Fibroblast of mammary gland (primary cell): ENCODE measurements around the gene PACS2.

Source experiments
- DNase-seq: peaks from one replicate; pipeline ENCODE4 v3.0.0-alpha.2; 2010; ENCODE audit warnings: low read depth
- H3K4me3 ChIP-seq: 2 replicates; pipeline ENCODE4 v1.5.1; 2011; ENCODE audit warnings: low read depth, mild to moderate bottlenecking, low read length, moderate library complexity; ENCODE audit not compliant: control insufficient read depth
- CTCF ChIP-seq: conservative IDR thresholded peaks from 2 replicates; pipeline ENCODE4 v1.5.1; 2011; ENCODE audit warnings: low read depth, low read length, inconsistent platforms; ENCODE audit not compliant: control insufficient read depth, insufficient read depth

The PACS2 gene

GRCh38 chr14:105374389-105374788 is 59.8 kb downstream of the PACS2 start:
- no peak for TF ChIP-seq CTCF
- no peak overlapping the region for H3K4me3 ChIP-seq
- DNase-seq, result no peak

- no peak overlapping the region for H3K4me3 ChIP-seq
- no peak for TF ChIP-seq CTCF
- DNase-seq, result peak; percentile 21
Observed at GRCh38 chr14:105375635-105376057, 61.1 kb downstream of the PACS2 start.

- no peak for TF ChIP-seq CTCF
- no peak for DNase-seq
- no peak overlapping the region for H3K4me3 ChIP-seq
Observed at GRCh38 chr14:105376521-105377440, 62.2 kb downstream of the PACS2 start.

- H3K4me3 ChIP-seq, result no peak overlapping the region
- TF ChIP-seq CTCF, result no peak
- DNase-seq, result no peak
Observed at GRCh38 chr14:105377555-105378182, 63.1 kb downstream of the PACS2 start.

- H3K4me3 ChIP-seq, result no peak overlapping the region
- DNase-seq, result no peak
- TF ChIP-seq CTCF, result no peak
Observed at GRCh38 chr14:105378199-105378598, 63.7 kb downstream of the PACS2 start.

- DNase-seq, result no peak
- no peak overlapping the region for H3K4me3 ChIP-seq
- no peak for TF ChIP-seq CTCF
Observed at GRCh38 chr14:105378873-105379685, 64.5 kb downstream of the PACS2 start.
